Daoy (cell line): ENCODE data around the gene CD82. TPM values are rescaled to one million over a fixed set of nuclear protein-coding genes. Genes with fewer than 3 reads are reported as not detected.
"Not testable (repeated sequence)": the region's sequence is repeated elsewhere in the genome, so short reads cannot be mapped to it uniquely, and the experiment has no call there.

Experiments
- DNase-seq: peaks from one replicate; pipeline ENCODE4 v3.0.0-alpha.2; 2015; ENCODE audit warnings: low read depth
- total RNA-seq: library from RNA; depleted of rRNA; stranded (reverse); fragments of >200 nt; shearing (Covaris generic); gene quantifications from 2 replicates; pipeline ENCODE4 v1.2.3, GENCODE V29; 2014

Gene CD82
- total RNA-seq, 1 experiment from 2014 or later, result 48.5 TPM

GRCh38 chr11:44631831-44632230 lies 66.4 kb downstream of the CD82 start:
- no peak for DNase-seq

- DNase-seq, result peak; percentile 77
Measured at GRCh38 chr11:44632466-44633123, 67.1 kb downstream of the CD82 start.

DNA sequence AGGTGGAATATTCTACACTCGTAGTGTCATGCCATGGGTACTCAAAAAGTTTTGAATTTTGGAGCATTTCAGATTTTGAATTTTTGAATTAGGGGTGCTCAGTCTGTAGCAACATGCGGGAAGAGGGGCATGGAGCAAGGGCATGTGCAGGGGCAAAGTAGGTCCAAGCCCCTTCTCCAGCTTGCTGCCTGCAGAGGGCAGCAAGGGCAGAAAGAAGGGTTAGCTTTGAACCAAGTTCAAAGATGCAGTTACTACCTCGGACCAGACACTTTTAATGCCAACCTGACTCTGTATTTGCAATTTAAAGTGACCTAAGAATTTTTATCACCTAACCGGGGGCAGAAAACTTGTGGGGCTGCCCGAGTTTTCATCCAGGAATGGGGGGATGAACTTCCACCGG lies 68.2 kb downstream of the CD82 start:
- DNase-seq, result no peak

DNA sequence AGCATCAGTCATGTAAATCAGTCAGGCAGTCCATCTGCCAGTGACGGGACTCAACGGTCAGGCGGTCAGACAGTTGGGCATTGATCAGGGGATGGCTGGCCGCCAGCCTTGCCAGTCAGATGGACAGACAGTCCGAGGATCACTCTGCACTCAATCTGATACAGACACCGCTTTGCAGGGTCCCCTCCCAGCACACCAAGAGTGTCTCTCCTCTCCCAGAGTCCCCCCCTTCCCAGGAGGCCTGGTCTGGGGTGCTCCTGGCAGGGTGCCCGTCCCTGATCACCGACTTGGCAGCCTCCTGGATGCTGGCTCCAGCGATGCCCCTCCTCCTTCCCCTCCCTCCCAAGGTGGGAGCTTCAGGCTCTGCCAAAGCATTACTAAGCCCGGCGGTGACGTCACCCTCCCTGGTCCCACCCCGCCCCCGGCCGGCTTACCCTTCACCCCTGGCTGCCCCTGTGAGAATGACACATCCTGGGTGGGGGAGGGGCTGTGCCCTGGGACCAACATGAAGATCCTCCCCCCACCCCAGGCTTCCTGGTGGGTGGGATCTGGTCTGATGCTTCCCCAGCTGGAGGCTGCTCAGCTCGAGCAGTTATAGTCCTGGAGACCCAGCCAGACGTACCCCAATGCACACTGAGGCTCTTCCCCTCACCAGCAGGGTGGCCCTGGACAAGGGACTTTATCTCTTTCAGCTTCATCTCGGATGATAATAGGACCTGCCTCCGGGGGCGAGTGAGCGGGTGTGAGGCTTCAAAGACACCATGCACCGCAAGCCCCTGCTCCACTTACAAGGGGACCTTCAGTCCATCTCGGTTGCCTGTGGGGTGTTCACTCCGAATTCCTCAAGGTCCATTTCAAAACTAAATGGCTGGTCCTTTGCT lies 69.2 kb downstream of the CD82 start:
- peak; percentile 93 for DNase-seq

- no peak for DNase-seq
Measured at GRCh38 chr11:44637487-44637886, 72.0 kb downstream of the CD82 start.

DNA sequence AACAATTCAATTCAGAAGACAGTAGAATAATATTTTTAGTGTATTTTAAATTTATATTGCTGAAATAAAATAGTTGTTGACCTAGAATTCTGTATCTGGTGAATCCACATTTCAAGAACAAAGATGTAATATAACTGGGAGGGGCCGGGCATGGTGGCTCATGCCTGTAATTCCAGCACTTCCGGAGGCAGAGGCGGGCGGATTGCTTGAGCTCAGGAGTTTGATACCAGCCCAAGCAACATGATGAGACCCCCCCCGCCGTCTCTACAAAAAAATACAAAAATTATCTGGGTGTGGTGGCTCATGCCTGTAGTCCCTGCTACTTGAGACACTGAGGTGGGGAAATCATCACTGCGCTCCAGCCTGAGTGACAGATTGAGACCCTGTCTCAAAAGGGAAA lies 72.6 kb downstream of the CD82 start:
- DNase-seq, result no peak

GRCh38 chr11:44643217-44643616 lies 77.8 kb downstream of the CD82 start:
- no peak for DNase-seq

DNA sequence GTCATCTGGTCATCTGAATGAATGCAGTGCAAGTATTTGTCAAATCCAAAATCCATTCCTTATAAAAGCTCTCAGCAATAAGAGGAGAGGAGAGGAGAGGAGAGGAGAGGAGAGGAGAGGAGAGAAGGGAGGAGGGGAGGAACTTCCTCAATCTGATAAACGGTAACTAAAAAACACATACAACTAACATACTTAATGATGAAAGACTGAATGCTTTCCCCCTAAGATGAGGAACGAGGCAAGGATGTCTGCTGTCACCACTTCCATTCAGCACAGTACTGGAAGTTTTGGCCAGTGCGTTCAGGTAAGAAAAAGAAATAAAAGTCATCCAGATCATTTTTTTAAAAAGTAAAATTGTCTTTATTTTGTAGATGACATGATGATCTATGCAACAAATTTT lies 80.4 kb downstream of the CD82 start:
- DNase-seq, result no peak

GRCh38 chr11:44647255-44647955 lies 81.9 kb downstream of the CD82 start:
- not testable (repeated sequence) for DNase-seq

DNA sequence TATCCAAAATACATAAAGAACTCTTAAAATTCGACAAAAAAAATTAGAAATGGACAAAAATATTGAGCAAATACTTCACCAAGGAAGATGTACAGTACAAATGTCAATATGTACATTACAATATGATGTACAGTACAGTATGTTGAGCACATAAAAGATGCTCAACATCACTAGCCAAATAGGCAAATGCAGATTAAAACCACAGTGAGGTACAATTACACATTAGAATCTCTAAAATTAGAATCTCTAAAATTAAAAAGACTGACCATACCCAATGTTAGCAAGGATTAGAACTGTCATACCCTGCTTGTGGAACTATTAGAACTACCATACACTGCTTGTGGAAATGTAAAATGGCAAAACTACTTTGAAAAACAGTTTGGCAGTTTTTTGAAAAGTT lies 82.6 kb downstream of the CD82 start:
- no peak for DNase-seq

- DNase-seq, result no peak
Measured at GRCh38 chr11:44651535-44652155, 86.2 kb downstream of the CD82 start.

DNA sequence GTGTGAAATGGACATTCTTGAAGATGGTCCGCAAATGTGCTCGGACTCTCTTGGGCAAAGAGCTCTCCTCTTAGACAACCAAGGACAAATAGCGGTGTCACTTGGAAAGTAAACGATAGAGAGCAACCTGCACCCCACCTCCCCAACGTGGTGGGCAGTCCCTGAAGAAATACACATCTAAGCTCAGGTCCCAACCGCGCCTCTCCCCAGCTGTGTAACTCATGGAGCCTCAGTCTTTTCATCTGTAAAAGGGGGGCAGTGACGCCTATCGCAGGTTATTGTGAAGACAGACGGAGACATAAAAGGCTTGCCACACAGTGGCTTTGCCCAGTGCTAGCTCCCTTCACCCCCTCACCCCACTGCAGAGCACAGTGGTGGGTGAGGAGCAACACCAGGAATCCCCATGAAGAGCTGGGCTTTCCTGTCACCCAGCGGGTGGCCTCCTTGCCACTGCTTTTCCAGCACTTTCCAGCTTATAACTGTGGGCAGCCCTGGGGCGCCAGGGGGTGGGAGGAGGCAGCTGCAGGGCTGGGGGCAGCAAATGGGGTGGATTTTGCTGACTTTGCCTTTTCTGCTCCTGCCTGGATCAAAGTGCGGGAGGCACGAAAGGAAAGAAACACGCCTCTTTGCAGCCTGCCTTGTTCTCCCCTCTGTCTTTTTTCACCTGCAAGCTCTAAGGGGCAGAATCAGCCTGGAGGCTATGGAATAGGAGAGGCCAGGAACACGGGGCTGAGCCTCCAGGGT lies 87.6 kb downstream of the CD82 start:
- no peak for DNase-seq

- no peak for DNase-seq
Measured at GRCh38 chr11:44654057-44654456, 88.6 kb downstream of the CD82 start.

DNA sequence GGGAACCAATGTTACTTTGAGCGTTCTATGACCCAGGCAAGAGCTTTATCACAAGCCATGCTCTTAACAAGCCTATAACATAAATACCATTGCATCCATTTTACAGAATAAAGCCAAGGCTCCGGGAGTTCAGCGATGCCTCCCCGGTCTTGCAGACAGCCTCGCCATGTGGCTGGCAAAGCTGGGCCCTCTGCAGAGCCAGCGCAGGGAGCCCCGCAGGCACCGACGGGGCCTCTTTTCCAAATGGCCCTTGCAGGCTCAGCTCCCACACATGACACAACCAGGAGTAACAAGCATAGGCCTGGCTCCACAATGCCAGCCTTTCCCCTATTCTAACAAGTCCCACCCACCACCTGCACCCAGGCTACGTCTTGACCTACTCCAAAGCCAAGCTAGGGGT lies 89.1 kb downstream of the CD82 start:
- no peak for DNase-seq

- no peak for DNase-seq
Measured at GRCh38 chr11:44657836-44658505, 92.5 kb downstream of the CD82 start.

- no peak for DNase-seq
Measured at GRCh38 chr11:44658506-44658850, 93.0 kb downstream of the CD82 start.

- no peak for DNase-seq
Measured at GRCh38 chr11:44659641-44660040, 94.2 kb downstream of the CD82 start.

- DNase-seq, result not testable (repeated sequence)
Measured at GRCh38 chr11:44660535-44660934, 95.1 kb downstream of the CD82 start.

DNA sequence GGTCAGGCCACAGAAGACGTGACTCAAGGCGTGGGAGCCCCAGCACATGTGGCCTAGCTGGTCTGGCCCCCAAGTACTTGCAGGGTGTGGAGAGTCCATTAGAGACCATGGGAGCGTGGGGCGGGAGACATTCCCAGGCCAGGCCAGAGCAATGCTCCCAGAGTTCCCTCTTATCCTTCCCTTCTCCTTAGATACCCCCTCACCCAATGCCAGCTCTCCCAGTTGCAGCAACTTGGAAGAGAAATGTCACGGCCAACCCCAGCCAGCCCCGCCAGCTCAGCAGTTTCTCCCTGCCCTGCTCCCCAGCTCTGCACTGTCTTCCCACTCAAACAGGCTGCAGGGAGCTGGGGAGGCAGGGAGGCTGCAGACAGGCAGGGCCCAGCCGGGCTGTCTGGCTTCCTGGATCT lies 95.9 kb downstream of the CD82 start:
- DNase-seq, result no peak
